Measurements from ENCODE around the gene GSTT4. TPM values are rescaled to one million over a fixed set of nuclear protein-coding genes. Genes with fewer than 3 reads are reported as not detected.

The GSTT4 gene
- total and polyA plus RNA-seq, 9 of the 15 experiments (the other 6 are each of a cell fraction or from before 2014, with no cell fraction given) = not detected

- TF ChIP-seq CREB1 (IDR thresholded peaks at IDR 0.05) (no peak), CREB1 (CRISPR knock-in tag; IDR thresholded peaks at IDR 0.05) (no peak), MLX (CRISPR knock-in tag; conservative IDR thresholded peaks at IDR 0.05) (no peak), ZKSCAN3 (CRISPR knock-in tag; IDR thresholded peaks at IDR 0.05) (no peak), FOXP4 (CRISPR knock-in tag; IDR thresholded peaks at IDR 0.05; ENCODE audit: borderline replicate concordance) (no peak), MYC (IDR thresholded peaks at IDR 0.05; ENCODE audit: low read depth, low read length) (no peak), MYC (CRISPR knock-in tag; IDR thresholded peaks at IDR 0.05; ENCODE audit: borderline replicate concordance, low read depth) (no peak), ZNF384 (IDR thresholded peaks at IDR 0.05; ENCODE audit: low read depth, low read length) (no peak), ZNF449 (CRISPR knock-in tag; IDR thresholded peaks at IDR 0.05) (no peak), KDM1A (IDR thresholded peaks at IDR 0.05) (no peak), ZNF551 (CRISPR knock-in tag; IDR thresholded peaks at IDR 0.05) (no peak), ZNF398 (CRISPR knock-in tag; IDR thresholded peaks at IDR 0.05) (no peak), ETS2 (tag; IDR thresholded peaks at IDR 0.05; ENCODE audit: borderline replicate concordance, poor library complexity, severe bottlenecking) (no peak), ZNF644 (tag; IDR thresholded peaks at IDR 0.05; ENCODE audit: low read depth) (no peak), HMGXB4 (CRISPR knock-in tag; IDR thresholded peaks at IDR 0.05) (no peak)
- Histone ChIP-seq H3K4me3 (no peak overlapping the region), H3K27ac (ENCODE audit: extremely low read depth, low read depth, low read length) (no peak overlapping the region), H3K9me1 (ENCODE audit: control insufficient read depth, insufficient read depth, low read length) (no peaks in the 10 kb centered on the region), H3K4me1 (replicated peaks in 1 of 2; ENCODE audit: control insufficient read depth in 2 of 2, insufficient read depth in 2 of 2, low read length in 2 of 2) (no peaks in the 10 kb centered on the region), H4K20me1 (replicated peaks; ENCODE audit: control insufficient read depth, insufficient read depth, low read length) (no peaks in the 10 kb centered on the region), H3K27me3 (ENCODE audit: control insufficient read depth in 2 of 2, insufficient read depth in 2 of 2, low read length in 2 of 2) (no peaks in the 10 kb centered on the region), H2AFZ (ENCODE audit: low read depth, low read length) (no peak overlapping the region), H3K36me3 (ENCODE audit: control insufficient read depth, insufficient read depth, low read length) (no peaks in the 10 kb centered on the region), H3K9me3 (replicated peaks; ENCODE audit: control insufficient read depth, insufficient read depth, low read depth, low read length) (no peaks in the 10 kb centered on the region), H3K9ac (ENCODE audit: insufficient read depth in 1 of 2, low read depth in 2 of 2, low read length in 2 of 2) (no peak overlapping the region), H3K79me2 (ENCODE audit: control insufficient read depth, insufficient read depth, low read length) (no peaks in the 10 kb centered on the region), H3K4me2 (ENCODE audit: insufficient read depth, low read length) (no peak overlapping the region)
- POLR2A ChIA-PET = no interaction called here
- ATAC-seq (no peak), DNase-seq (ENCODE audit: extremely low read depth in 1 of 4, low spot score in 3 of 4) (no peak), FAIRE-seq (no peak)
- CTCF ChIA-PET (ENCODE audit: low intra/inter-chr PET ratio) = no interaction called here
- in situ Hi-C loops (cut with MboI) (loop anchor here (5.0 kb wide), 1 partner anchor 1337 kb away; no protein-coding TSS in a partner anchor), intact Hi-C loops (cut with micrococcal nuclease) (no loop called here)
- WGBS (ENCODE audit: insufficient coverage, low coverage, missing lambda C conversion rate) = no CpG with 5 or more reads among the region's 6 CpGs
- BruUV-seq (replicated peaks) = no TSS peak
Observed at GRCh38 chr22:23984430-23984829, 20.8 kb downstream of the GSTT4 start.

Measured in K562 (cell line).